SW480 (cell line): ENCODE measurements around the gene CYP2E1.
"Not testable (repeated sequence)": the region's sequence is repeated elsewhere in the genome, so short reads cannot be mapped to it uniquely, and the experiment has no call there.

Source experiments
- DNase-seq: peaks from one replicate; pipeline ENCODE4 v3.0.0-alpha.2; 2016; ENCODE audit warnings: low spot score

Gene CYP2E1

GRCh38 chr10:133528845-133529575 lies 1.8 kb downstream of the CYP2E1 start:
- DNase-seq = peak; percentile 18

GRCh38 chr10:133529576-133529946 lies 2.4 kb downstream of the CYP2E1 start:
- no peak for DNase-seq

- no peak for DNase-seq
Measured at GRCh38 chr10:133530506-133530905, 3.3 kb downstream of the CYP2E1 start.

- DNase-seq = no peak
Measured at GRCh38 chr10:133532871-133533270, 5.7 kb downstream of the CYP2E1 start.

- DNase-seq = no peak
Measured at GRCh38 chr10:133534417-133534816, 7.3 kb downstream of the CYP2E1 start.

GRCh38 chr10:133536198-133536597 lies 9.0 kb downstream of the CYP2E1 start:
- DNase-seq = no peak

GRCh38 chr10:133537546-133538545 lies 10.7 kb downstream of the CYP2E1 start:
- peak; percentile 27 for DNase-seq

- DNase-seq = not testable (repeated sequence)
Measured at GRCh38 chr10:133541441-133541975, 14.3 kb downstream of the CYP2E1 start.

GRCh38 chr10:133544506-133544905 lies 17.3 kb downstream of the CYP2E1 start:
- DNase-seq = no peak

GRCh38 chr10:133554600-133554999 lies 27.4 kb downstream of the CYP2E1 start:
- no peak for DNase-seq

- DNase-seq = no peak
Measured at GRCh38 chr10:133555521-133555920, 28.4 kb downstream of the CYP2E1 start.

GRCh38 chr10:133557381-133557780 lies 30.2 kb downstream of the CYP2E1 start:
- DNase-seq = no peak

- no peak for DNase-seq
Measured at GRCh38 chr10:133559216-133559615, 32.1 kb downstream of the CYP2E1 start.

- no peak for DNase-seq
Measured at GRCh38 chr10:133564816-133565215, 37.7 kb downstream of the CYP2E1 start.

GRCh38 chr10:133565441-133566294 lies 38.5 kb downstream of the CYP2E1 start, which contains the start of gene SYCE1:
SYCE1 (minus strand) TSS chr10:133565583; CDS start chr10:133565529, 54 bp downstream.
- DNase-seq = no peak

GRCh38 chr10:133567119-133567518 lies 40.0 kb downstream of the CYP2E1 start:
- no peak for DNase-seq

GRCh38 chr10:133567609-133568286 lies 40.6 kb downstream of the CYP2E1 start:
- no peak for DNase-seq

- no peak for DNase-seq
Measured at GRCh38 chr10:133568287-133568614, 41.1 kb downstream of the CYP2E1 start.

GRCh38 chr10:133568831-133569527 lies 41.8 kb downstream of the CYP2E1 start:
- DNase-seq = not testable (repeated sequence)

GRCh38 chr10:133569801-133570200 lies 42.6 kb downstream of the CYP2E1 start:
- DNase-seq = not testable (repeated sequence)

- not testable (repeated sequence) for DNase-seq
Measured at GRCh38 chr10:133572055-133572454, 44.9 kb downstream of the CYP2E1 start.
